HG03442 (cell line): Measurements from ENCODE around the gene SNX18.
"Not testable (repeated sequence)": the region's sequence is repeated elsewhere in the genome, so short reads cannot be mapped to it uniquely, and the experiment has no call there.

ENCODE experiments used
- ATAC-seq: cut with Tn5 transposase; IDR thresholded peaks from one replicate; pipeline ENCODE4 v1.9.1; 2021; ENCODE audit warnings: mild to moderate bottlenecking, moderate library complexity; ENCODE audit not compliant: unreplicated experiment

SNX18 gene

DNA sequence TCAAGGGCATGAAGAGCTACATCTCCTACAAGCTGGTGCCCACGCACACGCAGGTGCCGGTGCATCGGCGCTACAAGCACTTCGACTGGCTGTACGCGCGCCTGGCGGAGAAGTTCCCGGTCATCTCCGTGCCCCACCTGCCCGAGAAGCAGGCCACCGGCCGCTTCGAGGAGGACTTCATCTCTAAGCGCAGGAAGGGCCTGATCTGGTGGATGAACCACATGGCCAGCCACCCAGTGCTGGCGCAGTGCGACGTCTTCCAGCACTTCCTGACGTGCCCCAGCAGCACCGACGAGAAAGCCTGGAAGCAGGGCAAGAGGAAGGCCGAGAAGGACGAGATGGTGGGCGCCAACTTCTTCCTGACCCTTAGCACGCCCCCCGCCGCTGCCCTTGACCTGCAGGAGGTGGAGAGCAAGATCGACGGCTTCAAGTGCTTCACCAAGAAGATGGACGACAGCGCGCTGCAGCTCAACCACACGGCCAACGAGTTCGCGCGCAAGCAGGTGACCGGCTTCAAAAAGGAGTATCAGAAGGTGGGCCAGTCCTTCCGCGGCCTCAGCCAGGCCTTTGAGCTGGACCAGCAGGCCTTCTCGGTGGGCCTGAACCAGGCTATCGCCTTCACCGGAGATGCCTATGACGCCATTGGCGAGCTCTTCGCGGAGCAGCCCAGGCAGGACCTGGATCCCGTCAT lies 1.4 kb downstream of the SNX18 start:
- no peak for ATAC-seq

DNA sequence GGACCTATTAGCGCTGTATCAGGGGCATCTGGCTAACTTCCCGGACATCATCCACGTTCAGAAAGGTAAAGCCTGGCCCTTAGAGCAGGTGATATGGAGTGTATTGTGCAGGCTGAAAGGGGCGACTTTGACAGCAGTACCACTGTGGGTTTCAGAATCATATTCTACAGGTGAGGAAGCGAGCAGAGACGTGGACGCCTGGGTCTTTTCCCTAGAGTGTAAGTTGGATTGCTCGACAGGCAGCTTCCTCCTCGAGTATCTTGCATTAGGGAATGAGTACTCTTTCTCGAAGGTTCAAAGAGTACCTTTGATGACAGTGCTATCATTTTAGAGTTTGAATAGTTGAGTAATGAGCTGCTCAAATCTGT lies 1.9 kb downstream of the SNX18 start:
- ATAC-seq: no peak

DNA sequence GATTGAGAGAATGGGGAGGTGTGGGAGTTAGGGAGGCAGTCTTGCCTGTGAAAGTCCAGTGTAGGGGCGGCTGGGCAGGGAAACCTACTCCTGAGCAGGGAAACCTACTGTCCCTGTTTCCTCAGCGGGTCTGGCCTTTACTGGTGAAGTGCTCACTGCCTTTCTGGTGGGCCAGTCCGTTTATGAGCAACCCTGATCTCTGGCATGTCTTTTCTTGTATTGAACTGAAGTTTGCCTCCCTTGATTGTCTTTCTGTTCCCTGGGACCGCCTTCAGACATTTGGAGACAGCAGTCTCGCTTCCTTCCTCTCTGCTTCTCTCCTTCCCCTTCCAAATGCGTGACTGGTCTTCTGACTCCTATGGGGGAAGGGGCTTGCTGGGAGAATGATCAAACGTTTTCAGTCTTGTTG lies 2.9 kb downstream of the SNX18 start:
- ATAC-seq: no peak

DNA sequence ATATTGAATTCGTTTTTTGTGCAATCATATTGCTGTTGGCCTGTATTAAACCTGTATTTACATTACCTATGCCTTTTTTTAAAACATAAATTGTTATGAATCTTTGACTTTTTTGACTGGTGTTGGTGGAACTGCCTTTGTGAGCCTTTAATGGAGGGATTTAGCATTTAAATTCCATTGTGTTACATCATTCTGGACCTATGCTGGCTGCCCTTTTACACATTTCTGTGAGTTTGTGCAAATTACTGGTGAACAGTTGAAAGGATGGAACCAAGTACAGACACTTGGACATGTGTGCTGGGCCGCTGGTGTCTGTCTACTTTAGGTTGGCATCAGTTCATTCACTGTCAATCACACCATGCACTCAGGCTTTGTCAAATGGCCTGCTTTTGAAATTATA lies 3.4 kb downstream of the SNX18 start:
- no peak for ATAC-seq

DNA sequence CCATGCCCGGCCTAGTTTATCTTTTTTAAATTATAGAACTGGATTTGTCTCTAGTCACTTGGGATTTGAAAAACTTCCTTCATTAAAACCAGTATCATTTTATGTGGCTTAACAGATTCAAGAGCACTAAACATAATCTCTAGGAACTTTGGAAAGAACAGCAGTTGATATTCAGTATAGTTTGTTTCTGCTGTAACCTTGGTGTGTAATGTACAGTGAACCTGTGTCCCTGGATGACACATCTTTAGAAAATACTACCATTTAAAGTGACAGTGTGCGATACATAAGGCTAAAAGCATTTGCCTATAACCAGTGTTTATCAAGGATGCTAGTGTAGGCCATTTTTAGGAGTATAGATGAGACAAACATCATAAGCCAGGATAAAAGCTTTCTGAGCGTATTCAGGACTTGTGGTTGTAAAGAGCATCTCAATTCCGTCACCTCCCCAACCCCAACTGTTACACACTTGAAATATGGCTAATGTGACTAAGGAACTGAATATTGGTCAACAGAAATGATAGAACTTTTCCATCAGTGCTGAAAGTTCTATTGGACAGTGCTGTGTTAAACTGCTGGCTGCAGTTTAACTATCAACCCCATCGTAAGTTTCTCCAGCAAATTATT lies 4.4 kb downstream of the SNX18 start:
- no peak for ATAC-seq

DNA sequence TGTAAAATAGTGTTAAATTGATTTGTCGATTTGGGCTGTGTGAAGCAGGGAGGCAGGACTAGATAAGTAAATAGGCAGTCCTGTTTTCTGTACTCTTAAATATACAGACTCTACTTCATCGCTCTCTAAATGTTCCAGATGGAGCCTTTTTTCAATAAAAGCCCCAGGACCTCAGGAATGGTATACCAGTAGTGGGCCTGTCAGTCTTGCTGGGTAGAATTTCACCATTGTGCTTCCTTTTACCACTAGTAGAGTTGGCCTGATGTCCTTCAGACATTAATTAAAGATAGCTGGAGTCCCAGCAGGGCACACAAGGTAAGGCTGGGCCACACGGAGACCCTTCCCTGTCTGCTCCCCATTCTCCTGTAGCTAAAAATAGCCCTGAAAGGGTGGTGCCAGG lies 6.0 kb downstream of the SNX18 start:
- ATAC-seq: no peak

DNA sequence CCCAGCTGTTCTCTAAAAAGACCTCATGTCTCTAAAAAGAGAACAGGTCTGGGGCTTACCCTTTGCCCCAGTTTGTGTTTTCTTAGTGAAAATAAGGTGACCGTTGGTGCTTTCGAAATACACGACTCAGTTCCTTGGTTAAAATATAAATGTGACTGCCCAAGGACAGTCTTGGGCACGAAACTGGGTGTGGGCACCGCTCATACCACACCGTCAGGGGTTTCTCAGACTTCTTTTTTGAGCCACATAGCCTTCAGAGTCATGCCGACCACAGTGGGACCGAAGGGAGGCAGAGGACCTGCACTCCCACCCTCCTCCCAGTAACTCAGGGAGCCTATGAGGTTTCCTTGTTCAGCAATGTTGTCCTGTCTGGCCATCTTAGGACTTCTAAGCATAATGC lies 6.5 kb downstream of the SNX18 start:
- ATAC-seq: no peak

DNA sequence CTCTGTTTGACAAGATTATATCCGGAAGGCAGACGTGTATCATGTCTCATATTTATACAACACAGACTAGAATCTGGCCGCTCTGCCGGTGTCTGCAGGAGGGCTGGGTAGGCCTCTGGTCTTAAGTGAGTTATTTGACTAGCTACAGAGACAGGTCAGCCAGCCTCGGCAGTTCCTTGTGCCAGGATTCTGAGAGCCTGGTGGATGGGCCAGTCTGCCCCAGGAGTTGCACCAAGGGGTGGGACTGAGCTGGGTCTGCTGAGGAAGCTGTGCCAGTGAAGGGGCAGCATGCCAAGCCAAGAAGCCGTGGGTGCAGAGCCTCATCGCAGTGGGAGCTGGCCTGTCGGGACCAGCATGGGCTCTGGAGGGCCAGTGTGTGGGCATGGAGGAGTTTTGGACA lies 7.1 kb downstream of the SNX18 start:
- ATAC-seq: no peak

DNA sequence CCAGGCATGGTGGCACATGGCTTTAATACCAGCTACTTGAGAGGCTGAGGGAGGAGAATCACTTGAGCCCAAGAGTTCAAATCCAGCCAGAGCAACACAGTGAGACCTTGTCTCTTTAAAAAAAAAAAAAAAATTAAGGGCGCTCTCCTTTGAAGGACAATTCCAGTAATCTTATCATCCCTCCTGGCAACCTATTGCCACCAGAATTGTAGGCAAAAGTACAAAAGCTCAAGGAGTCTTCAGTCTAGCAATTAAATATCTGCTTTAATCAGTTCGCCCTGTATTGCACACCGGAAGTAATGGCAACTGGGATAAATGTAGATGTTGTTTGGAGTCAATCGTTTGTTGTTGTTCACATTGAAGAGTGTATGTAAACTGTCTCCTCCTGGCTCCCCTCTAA lies 7.7 kb downstream of the SNX18 start:
- ATAC-seq: no peak

DNA sequence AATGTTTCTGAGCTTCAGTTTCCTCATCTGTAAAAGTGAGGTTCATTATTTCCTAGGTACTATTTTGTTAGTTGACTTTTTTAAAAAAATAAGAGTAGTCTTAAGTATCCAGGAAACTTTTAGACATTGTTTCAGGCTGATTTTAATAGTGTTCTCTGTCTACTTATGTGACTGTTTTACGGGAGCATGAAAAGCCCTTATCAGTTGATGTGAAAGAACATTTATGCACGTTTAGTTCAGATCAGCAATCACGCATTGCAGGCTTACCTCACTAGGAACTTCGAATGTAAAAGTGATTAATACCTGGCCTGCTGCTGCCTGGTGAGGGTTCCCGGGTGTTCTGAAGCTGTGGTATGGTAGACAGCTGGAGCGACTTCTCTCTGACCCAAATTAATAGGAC lies 8.1 kb downstream of the SNX18 start:
- no peak for ATAC-seq

DNA sequence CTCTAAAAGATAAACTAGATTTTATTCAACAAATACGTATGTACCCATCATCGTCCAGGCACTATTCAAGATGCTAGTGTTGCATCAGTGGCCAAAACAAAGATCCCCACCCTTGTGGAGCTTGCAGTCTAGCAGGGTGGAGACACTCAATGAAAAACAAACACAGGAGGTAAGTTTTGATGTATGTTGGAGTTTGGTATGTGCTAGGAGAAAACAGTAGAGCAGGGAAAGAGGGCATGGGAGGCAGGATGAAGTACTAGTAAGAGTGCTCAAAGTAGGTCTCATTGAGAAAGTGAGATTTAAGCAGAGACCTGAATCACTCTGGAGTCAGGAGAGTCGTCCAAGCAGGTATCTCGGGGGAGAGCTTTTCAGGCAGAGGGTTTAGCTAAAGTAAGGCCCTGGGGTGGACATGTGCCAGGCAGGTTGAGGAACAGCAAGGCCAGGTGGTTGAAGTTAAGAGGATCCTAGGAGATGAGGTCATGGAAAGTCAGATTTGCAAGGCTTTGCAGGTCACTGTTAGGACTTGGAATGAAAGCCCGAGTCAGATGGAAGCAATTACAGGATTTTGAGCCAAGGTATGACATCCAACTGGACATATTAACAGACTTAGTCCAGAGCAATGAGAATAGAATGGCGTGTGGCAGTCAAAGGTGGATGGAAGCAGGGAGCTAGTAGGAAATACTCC lies 9.2 kb downstream of the SNX18 start:
- ATAC-seq: no peak

DNA sequence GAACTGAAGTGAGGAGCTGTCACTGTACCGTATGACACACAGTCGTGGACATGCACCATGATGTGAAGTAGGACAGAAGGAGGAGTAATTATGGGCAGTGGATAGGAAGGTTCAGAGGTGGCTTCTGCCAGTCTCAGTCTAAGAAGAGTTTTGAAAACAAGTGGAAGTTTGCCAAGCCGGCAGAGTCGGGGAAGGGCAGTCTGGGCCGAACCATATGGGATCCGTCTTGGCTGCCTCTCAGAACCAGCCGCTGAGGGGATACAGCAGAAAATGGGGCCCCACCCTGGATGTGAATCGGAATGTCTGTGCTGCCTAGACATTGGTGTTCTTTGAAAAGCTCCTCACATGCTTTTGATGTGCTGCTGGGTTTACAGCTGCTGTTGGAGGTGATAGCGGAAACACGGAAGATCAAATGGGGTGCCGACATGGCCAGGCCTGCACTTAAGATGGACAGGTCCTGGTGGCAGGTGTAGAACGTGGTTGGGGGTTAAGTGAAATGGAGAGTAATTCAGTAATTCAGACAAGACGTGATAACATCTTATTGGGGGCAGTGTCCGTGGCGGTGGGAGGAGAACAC lies 11.2 kb downstream of the SNX18 start:
- ATAC-seq: no peak

DNA sequence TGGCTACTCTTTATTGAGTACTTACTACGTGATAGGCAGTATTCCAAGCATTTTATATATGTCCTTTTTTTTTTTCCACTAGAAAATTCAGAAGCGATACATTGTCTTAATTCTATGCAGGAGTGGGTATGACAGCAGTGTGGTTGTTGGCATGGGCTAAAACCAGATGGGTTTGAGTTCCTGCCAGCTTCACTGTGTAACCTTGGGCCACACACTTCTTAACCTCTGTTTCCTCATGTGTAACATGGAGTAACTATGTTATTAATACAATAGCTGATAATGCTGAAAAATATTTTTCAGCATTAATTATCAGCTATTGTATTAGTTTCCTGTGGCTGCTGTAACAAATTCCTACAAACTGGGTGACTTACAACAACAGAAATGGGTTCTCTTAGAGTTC lies 12.0 kb downstream of the SNX18 start:
- no peak for ATAC-seq

DNA sequence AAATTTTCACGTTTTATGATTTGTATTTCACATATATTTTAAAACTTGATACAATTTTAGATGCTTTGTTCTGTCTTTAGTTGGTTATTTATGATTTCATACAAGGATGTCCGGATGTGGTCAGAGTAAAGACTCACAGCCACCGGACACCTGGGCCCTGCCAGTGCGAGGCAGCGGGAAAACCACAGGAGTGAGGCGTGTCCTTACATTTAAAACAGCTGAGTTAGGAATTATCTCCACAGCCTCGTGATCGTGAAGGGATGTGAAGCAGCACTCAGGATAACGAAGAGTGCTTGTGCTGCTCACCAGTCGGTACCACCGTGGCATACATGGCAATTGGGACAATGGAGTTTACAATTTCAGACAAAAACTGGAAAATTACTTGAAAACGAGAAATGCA lies 14.0 kb downstream of the SNX18 start:
- ATAC-seq: no peak

DNA sequence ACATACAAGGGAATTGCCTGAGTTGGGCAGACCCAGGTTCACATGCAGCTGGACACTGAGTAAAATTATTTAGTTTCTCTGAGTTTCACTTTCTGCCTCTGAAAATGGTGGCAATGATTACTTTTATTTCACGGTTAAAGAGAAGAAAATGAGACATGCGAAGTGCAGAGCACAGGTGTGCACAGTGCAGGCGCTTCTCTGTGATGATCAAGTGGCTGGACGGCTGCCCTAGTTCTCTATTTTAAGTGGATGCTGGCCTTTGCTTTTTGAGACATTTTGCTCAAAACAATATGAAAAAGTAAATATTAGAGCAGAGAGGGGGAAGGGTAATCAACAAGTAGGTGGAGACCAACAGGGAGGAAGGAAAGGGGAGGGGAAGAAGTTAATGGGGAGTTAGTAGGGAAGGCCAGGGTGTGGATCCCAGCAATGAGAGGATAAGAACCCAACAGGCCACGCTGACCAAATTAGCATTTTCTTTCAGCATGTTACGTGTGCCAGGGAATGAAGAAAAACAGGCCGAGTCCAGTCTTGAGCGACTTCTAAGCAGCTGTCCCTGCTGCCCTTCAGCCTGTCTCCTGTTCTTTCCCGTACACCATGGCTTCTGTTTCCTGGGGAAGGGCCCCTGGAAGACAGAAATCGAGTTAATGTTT lies 16.1 kb downstream of the SNX18 start:
- ATAC-seq: no peak

DNA sequence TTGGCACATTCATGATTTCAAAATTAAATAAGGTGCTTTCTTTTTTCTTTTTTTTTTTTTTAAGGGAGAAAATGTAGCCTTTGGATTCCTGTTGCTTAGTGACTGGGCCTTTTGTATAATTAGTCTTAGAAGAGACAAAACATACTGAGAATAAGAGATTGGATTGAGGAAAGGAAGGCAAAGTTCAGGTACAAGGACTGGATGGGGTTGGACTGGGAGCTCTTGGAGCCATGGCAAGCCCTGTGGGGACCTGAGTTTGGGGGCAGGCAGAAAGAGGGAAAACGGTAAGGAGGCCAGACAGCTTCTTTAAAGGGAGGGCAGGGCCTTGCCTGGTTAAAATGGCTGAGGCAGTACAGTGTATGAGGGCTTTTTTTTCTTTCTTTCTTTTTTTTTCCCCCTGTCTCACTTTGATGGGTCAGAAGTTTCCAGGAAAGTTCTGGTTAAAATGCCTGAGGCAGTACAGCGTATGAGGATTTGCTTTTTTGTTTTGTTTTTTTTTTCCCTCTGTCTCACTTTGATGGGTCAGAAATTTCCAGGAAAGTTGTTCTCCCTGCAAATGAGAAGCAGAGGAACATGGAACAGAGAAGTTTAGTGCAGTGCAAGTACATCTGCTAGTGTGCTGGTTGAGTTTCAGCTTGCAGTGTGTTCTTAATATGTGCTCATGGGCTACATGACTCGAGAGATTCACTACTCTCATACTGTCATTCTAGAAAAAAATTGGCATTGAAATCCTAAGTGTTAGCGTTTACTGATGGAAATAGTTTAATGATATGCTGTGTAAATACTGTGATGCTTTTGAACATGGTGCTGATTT lies 16.8 kb downstream of the SNX18 start:
- no peak for ATAC-seq

DNA sequence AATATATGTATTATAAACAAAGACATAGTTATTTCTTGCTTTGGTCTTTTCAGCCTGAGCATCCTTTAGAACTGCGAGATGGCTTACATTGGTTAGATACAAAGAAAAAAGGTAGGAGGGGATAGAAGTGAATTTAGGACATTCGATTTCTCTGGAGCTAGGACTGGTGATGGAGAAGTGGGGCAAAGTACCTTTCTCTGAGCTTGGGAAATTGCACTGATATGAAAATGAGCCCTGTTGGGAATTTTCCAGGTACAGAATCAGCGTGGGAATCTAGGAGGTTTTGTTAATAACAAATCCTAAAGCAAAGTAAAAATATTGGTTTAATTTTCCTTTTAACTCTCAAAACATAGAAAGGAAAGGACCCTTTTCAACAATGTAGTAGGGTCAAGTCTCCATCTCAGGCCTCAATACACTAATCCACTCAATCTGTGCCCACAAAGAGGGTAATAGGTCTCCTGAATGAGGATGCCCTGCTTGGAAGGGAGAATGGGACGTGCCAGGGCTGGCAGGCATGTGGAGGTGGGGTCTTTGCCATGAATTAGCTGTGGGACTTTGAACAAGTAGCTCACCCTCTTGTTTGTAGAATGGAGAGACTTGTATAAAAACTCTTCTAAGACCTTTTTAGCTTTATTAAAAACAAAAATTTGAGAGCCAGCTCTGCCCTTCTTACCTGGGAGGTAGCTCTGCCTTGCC lies 17.7 kb downstream of the SNX18 start:
- no peak for ATAC-seq

DNA sequence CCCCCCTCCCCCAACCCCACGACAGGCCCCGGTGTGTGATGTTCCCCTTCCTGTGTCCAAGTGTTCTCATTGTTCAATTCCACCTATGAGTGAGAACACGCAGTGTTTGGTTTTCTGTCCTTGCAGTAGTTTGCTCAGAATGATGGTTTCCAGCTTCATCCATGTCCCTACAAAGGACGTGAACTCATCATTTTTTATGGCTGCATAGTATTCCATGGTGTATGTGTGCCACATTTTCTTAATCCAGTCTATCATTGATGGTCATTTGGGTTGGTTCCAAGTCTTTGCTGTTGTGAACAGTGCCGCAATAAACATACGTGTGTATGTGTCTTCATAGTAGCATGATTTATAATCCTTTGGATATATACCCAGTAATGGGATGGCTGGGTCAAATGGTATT lies 18.8 kb downstream of the SNX18 start:
- ATAC-seq: not testable (repeated sequence)

DNA sequence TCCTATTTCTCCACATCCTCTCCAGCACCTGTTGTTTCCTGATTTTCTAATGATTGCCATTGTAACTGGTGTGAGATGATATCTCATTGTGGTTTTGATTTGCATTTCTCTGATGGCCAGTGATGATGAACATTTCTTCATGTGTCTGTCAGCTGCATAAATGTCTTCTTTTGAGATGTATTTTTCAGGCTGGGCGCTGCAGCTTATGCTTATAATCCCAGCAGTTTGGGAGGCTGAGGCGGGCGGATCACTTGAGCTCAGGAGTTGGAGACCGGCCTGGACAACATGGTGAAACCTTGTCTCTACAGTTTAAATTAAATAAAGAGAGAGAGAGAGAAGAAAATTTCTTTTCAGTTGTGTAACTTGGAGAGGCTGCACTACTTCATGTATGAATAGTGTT lies 19.3 kb downstream of the SNX18 start:
- not testable (repeated sequence) for ATAC-seq

DNA sequence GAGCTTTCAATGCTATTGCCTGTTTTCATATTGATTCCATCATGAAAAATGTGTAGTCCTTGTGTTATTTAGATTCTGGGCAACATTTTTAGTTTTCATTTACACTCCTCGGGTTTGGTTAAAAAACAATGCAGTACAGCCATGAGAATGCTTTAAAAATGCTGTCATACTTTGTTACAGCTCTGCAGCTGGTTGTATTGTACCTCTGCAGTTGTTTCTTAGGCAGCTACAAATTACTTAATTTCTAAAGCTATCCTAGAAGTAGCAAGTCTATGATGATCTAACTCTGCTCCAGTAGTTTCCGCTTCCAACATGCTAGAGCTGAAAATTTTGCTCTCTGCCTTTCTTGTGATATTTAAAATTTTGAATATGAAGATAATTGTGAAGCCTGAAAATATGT lies 20.2 kb downstream of the SNX18 start:
- no peak for ATAC-seq
